Gastroesophageal sphincter (tissue), 4 donors: ENCODE data around the gene IQCC. TPM values are rescaled to one million over a fixed set of nuclear protein-coding genes. Genes with fewer than 3 reads are reported as not detected.

Experiments used
- ATAC-seq: fragments of 150-250 bp; one replicate; pipeline ENCODE4 v1.9.1; 2016; ENCODE audit warnings: mild to moderate bottlenecking, moderate library complexity
- H3K27ac ChIP-seq, 4 donors: fragments of 200-600 bp; sonication (generic) in 3 of 4; 1 replicate in 3 of 4; 2 replicates in 1 of 4; pipeline ENCODE4 v1.5.1; 2016 to 2019
- H3K27me3 ChIP-seq: fragments of 200-600 bp; sonication (generic); one replicate; pipeline ENCODE4 v1.5.1; 2019
- H3K36me3 ChIP-seq, 2 donors: fragments of 200-600 bp; sonication (generic); one replicate each; pipeline ENCODE4 v1.5.1; 2019; ENCODE audit warnings: control low read depth in 1 of 2
- H3K4me1 ChIP-seq, 3 donors: fragments of 200-600 bp; sonication (generic); 1 replicate in 2 of 3; 2 replicates in 1 of 3; pipeline ENCODE4 v1.5.1; 2016 to 2019; ENCODE audit warnings: control low read depth in 2 of 3
- H3K4me3 ChIP-seq, 2 donors: fragments of 200-600 bp; sonication (generic); one replicate each; pipeline ENCODE4 v1.5.1; 2019; ENCODE audit warnings: mild to moderate bottlenecking in 1 of 2, moderate library complexity in 1 of 2
- H3K9me3 ChIP-seq, 3 donors: fragments of 200-600 bp; sonication (generic); one replicate each; pipeline ENCODE4 v1.5.1; 2017 to 2019; ENCODE audit warnings: control low read depth in 2 of 3
- CTCF ChIP-seq, 4 experiments: fragments of 200-600 bp in 2 of 4; fragments of 450-650 bp in 2 of 4; sonication (generic) in 1 of 4; IDR thresholded peaks; one replicate each; pipeline ENCODE4 v1.5.1; 2017 to 2019; ENCODE audit warnings: antibody characterized with exemption in 4 of 4, mild to moderate bottlenecking in 2 of 4, moderate library complexity in 2 of 4
- EP300 ChIP-seq: sonication (generic); formaldehyde crosslinking; IDR thresholded peaks from one replicate; pipeline ENCODE4 v1.6.1; 2017; ENCODE audit warnings: antibody characterized with exemption, mild to moderate bottlenecking
- POLR2A ChIP-seq, 2 donors: fragments of 450-650 bp; IDR thresholded peaks; one replicate each; pipeline ENCODE4 v1.6.1; 2017; ENCODE audit warnings: antibody characterized with exemption in 2 of 2, mild to moderate bottlenecking in 2 of 2, moderate library complexity in 1 of 2
- POLR2AphosphoS5 ChIP-seq: sonication (generic); formaldehyde crosslinking; IDR thresholded peaks from one replicate; pipeline ENCODE4 v1.6.1; 2017; ENCODE audit warnings: antibody characterized with exemption
- WGBS, 2 donors: methylation state at CpG; one replicate each; pipeline ENCODE4 v1.1.5; 2018; ENCODE audit warnings: low coverage in 1 of 2; 5-methylcytosine and 5-hydroxymethylcytosine counted together
- total RNA-seq, 4 donors: library from RNA; depleted of rRNA; stranded (reverse); fragments of >200 nt; gene quantifications; one replicate each; pipeline ENCODE4 v1.1.0, GENCODE V29; 2016

Gene IQCC
- total RNA-seq, 4 donors from 2014 or later: 0.69 to 1.9 (median 1.3) TPM

GRCh38 chr1:32215629-32216480, 10.4 kb downstream of the IQCC start:
- H3K27ac ChIP-seq: peak overlapping the region in 2 of 4 donors; percentile 8 to 23
- H3K27me3 ChIP-seq: no peaks in the 10 kb centered on the region
- WGBS, 2 donors: 20 to 60% methylated on average over 1 to 3 of the region's 10 CpGs

DNA sequence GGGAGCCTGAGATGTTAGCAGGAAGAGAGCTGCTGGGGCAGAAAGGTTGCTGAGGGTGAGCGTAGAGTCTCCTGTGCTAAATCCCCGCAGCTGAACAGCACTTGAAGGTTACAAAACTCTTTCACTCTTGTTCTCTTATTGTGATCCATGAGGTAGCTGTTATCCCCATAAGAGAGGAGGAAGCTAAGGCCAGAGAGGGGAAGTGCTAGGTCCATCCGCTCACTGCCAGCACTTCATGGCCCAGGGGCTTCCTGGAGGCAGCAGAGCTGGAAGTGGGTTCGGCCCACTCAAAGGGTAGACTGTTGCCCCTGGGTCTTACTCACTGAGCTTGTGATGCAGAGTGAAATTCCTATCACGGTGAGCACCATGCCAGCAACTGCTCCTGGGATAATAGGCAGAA, 11.1 kb downstream of the IQCC start:
- TF ChIP-seq POLR2A (IDR thresholded peaks at IDR 0.05): no peak
- no peak for TF ChIP-seq POLR2AphosphoS5
- TF ChIP-seq CTCF (IDR thresholded peaks at IDR 0.05): no peak
- no peak for TF ChIP-seq EP300
- no peaks in the 10 kb centered on the region for H3K27me3 ChIP-seq
- peak overlapping the region in 1 of 4 donors; percentile 23 for H3K27ac ChIP-seq
- WGBS, 2 donors: no CpG with 5 or more reads among the region's 5 CpGs
- H3K9me3 ChIP-seq: no peaks in the 10 kb centered on the region
- H3K4me3 ChIP-seq: no peak overlapping the region
- ATAC-seq: no peak
- peaks cover 0 to 23% (median 9%) of the 10 kb centered on the region in 3 donors for H3K4me1 ChIP-seq
- H3K36me3 ChIP-seq: peaks cover 0 to 78% of the 10 kb centered on the region in 2 donors

More at GRCh38 chr1:32215629-32216480, 10.4 kb downstream of the IQCC start:
- peaks cover 0 to 16% (median 2%) of the 10 kb centered on the region in 3 donors for H3K4me1 ChIP-seq
- TF ChIP-seq CTCF (IDR thresholded peaks at IDR 0.05): peak in 3 of 4 experiments; percentile 46 to 72 (median 71)
- TF ChIP-seq EP300: no peak
- H3K4me3 ChIP-seq: no peak overlapping the region
- peak; percentile 60 for ATAC-seq
- H3K36me3 ChIP-seq: peaks cover 0 to 78% of the 10 kb centered on the region in 2 donors
- no peaks in the 10 kb centered on the region for H3K9me3 ChIP-seq

DNA sequence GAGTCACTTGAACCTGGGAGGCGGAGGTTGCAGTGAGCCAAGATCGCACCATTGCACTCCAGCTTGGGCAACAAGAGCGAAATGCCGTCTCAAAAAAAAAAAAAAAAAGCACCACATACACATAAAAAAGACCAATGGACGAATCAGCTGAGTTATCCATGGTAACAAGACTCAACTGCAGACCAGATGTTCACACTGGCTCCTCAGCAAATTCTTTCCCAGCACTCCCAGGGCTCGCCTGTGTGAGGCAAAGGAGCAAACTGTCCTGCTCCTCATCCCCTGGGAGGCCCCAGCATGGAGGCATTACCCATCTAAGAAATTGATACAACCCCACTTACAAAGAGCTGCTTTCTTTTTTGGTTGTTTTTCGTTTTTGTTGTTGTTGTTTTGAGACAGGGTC, 13.6 kb downstream of the IQCC start:
- Histone ChIP-seq H3K36me3 (peaks cover 0 to 67% of the 10 kb centered on the region in 2 donors), H3K4me1 (peaks cover 6 to 39% (median 20%) of the 10 kb centered on the region in 3 donors)
- TF ChIP-seq POLR2A (IDR thresholded peaks at IDR 0.05): no peak
- no peak for TF ChIP-seq CTCF (IDR thresholded peaks at IDR 0.05)
- TF ChIP-seq EP300: no peak
- no peak for TF ChIP-seq POLR2AphosphoS5

DNA sequence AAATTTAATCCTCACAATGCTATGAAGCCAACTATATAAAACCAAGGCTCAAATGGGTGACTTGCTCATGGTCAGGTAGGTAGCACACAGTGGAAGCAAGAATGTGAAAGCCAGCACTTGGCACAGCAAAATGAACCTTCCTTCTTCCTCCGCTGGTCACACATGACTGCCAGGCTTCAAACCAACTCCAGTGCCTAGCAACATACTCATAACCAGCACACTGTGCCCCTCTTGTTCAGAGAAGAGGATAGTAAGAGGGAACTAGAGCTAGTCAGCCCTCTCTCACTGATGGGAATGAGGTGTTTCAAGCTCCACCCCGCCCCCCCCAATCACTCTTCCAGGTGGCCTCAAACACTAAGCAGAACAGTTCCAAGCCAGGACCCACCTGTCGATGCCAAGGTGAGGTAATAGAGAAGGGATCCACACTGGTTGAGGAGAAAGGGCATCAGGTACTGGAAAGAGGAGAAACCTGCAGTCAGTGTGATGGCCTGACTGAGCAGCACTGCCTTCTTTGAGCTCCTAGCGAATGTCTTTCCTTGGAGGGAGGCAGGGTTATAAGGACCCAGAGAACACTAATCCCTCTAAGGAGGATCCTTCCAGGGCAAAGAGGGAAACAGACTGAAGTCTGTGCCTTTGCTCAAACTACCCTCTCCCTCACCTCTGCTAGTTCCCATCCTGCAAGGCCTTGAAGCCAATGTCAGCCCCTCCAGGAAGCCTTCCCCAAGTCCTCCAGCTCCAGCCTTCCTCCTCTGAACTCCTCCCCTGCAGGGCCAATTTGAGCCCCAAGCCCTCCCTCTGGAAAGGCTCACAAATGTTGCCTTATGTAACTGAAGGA, 15.5 kb downstream of the IQCC start:
- Histone ChIP-seq H3K27me3 (no peaks in the 10 kb centered on the region), H3K4me3 (peak overlapping the region; percentile 65 to 96), H3K9me3 (no peaks in the 10 kb centered on the region), H3K36me3 (peaks cover 0 to 67% of the 10 kb centered on the region in 2 donors), H3K4me1 (peaks cover 6 to 41% (median 20%) of the 10 kb centered on the region in 3 donors), H3K27ac (peak overlapping the region in 2 of 4 donors; percentile 90 to 92)
- no peak for TF ChIP-seq POLR2AphosphoS5
- no peak for TF ChIP-seq CTCF (IDR thresholded peaks at IDR 0.05)
- no peak for TF ChIP-seq POLR2A (IDR thresholded peaks at IDR 0.05)
- no peak for TF ChIP-seq EP300
- 92% methylated on average over 2 of the region's 4 CpGs for WGBS, 2 donors
- ATAC-seq: no peak

More for the DNA sequence above, 13.6 kb downstream of the IQCC start:
- Histone ChIP-seq H3K9me3 (no peaks in the 10 kb centered on the region), H3K4me3 (no peak overlapping the region), H3K27me3 (no peaks in the 10 kb centered on the region), H3K27ac (no peak overlapping the region)
- WGBS, 2 donors: 63 to 82% methylated on average over 2 to 6 of the region's 7 CpGs
- no peak for ATAC-seq
